ENCODE data around the gene CRB2. TPM values are rescaled to one million over a fixed set of nuclear protein-coding genes. Genes with fewer than 3 reads are reported as not detected.
A peak's percentile ranks its signal among the peaks of the same experiment; 100 is the strongest.

The CRB2 gene
- total RNA-seq, 1 donor from 2014 or later = 1.2 TPM

- ATAC-seq (ENCODE audit: low read depth) = no peak
Measured at GRCh38 chr9:123370526-123371227, 14.7 kb downstream of the CRB2 start.

GRCh38 chr9:123371228-123371584 lies 15.2 kb downstream of the CRB2 start:
- ChIA-PET CTCF (no interaction called here), POLR2A (no interaction called here)
- intact Hi-C loops (cut with micrococcal nuclease) = no loop called here
- Mint-ChIP-seq H3K4me3 (no peak overlapping the region), H3K36me3 (ENCODE audit: low read depth) (no peaks in the 10 kb centered on the region), H3K9me3 (no peaks in the 10 kb centered on the region), H3K4me1 (peaks cover 9% of the 10 kb centered on the region), H3K27ac (no peak overlapping the region), H3K27me3 (peaks cover 25% of the 10 kb centered on the region)
- ATAC-seq (ENCODE audit: low read depth) = no peak
- no peak for DNase-seq
- no peak for TF ChIP-seq CTCF (IDR thresholded peaks at IDR 0.05)

More at GRCh38 chr9:123370526-123371227, 14.7 kb downstream of the CRB2 start:
- DNase-seq = no peak
- no peak for TF ChIP-seq CTCF (IDR thresholded peaks at IDR 0.05)
- intact Hi-C loops (cut with micrococcal nuclease) = no loop called here
- H3K36me3 Mint-ChIP-seq (ENCODE audit: low read depth) = no peaks in the 10 kb centered on the region
- ChIA-PET CTCF (no interaction called here), POLR2A (no interaction called here)
- H3K27me3 Mint-ChIP-seq = peaks cover 25% of the 10 kb centered on the region
- no peak overlapping the region for H3K4me3 Mint-ChIP-seq
- peaks cover 9% of the 10 kb centered on the region for H3K4me1 Mint-ChIP-seq
- H3K9me3 Mint-ChIP-seq = no peaks in the 10 kb centered on the region
- no peak overlapping the region for H3K27ac Mint-ChIP-seq

GRCh38 chr9:123371805-123372590 lies 16.0 kb downstream of the CRB2 start:
- no peak overlapping the region for H3K27ac Mint-ChIP-seq
- POLR2A ChIA-PET = no interaction called here
- no peaks in the 10 kb centered on the region for H3K36me3 Mint-ChIP-seq (ENCODE audit: low read depth)
- no peaks in the 10 kb centered on the region for H3K9me3 Mint-ChIP-seq
- CTCF ChIA-PET = no interaction called here
- intact Hi-C loops (cut with micrococcal nuclease) = no loop called here
- DNase-seq = no peak
- H3K4me3 Mint-ChIP-seq = peak overlapping the region; percentile 46
- H3K4me1 Mint-ChIP-seq = peaks cover 9% of the 10 kb centered on the region
- no peak for TF ChIP-seq CTCF (IDR thresholded peaks at IDR 0.05)
- H3K27me3 Mint-ChIP-seq = peaks cover 25% of the 10 kb centered on the region
- no peak for ATAC-seq (ENCODE audit: low read depth)

- no peaks in the 10 kb centered on the region for H3K36me3 Mint-ChIP-seq (ENCODE audit: low read depth)
- DNase-seq (no peak), ATAC-seq (ENCODE audit: low read depth) (no peak)
- no peak overlapping the region for H3K27ac Mint-ChIP-seq
- no peak for TF ChIP-seq CTCF (IDR thresholded peaks at IDR 0.05)
- H3K9me3 Mint-ChIP-seq = no peaks in the 10 kb centered on the region
- intact Hi-C loops (cut with micrococcal nuclease) = no loop called here
- peaks cover 25% of the 10 kb centered on the region for H3K27me3 Mint-ChIP-seq
- peak overlapping the region; percentile 46 for H3K4me3 Mint-ChIP-seq
- POLR2A ChIA-PET = no interaction called here
- peaks cover 9% of the 10 kb centered on the region for H3K4me1 Mint-ChIP-seq
- CTCF ChIA-PET = no interaction called here
Measured at GRCh38 chr9:123372766-123373446, 16.9 kb downstream of the CRB2 start.

- H3K4me1 Mint-ChIP-seq = peaks cover 9% of the 10 kb centered on the region
- no peak overlapping the region for H3K4me3 Mint-ChIP-seq
- intact Hi-C loops (cut with micrococcal nuclease) = no loop called here
- no peaks in the 10 kb centered on the region for H3K36me3 Mint-ChIP-seq (ENCODE audit: low read depth)
- POLR2A ChIA-PET = no interaction called here
- H3K27me3 Mint-ChIP-seq = peaks cover 22% of the 10 kb centered on the region
- no peak for TF ChIP-seq CTCF (IDR thresholded peaks at IDR 0.05)
- ATAC-seq (ENCODE audit: low read depth) (no peak), DNase-seq (no peak)
- no peaks in the 10 kb centered on the region for H3K9me3 Mint-ChIP-seq
- CTCF ChIA-PET = no interaction called here
- H3K27ac Mint-ChIP-seq = no peak overlapping the region
Measured at GRCh38 chr9:123373447-123373923, 17.5 kb downstream of the CRB2 start.

Data from activated B cell treated with CpG ODN at 0.5 μM for 24 hours (primary cell).